Stimulated activated CD4-positive, alpha-beta T cell treated with anti-CD3 and anti-CD28 coated beads, TNF-alpha, amount 100 ng/mL, for 1 hour (primary cell): ENCODE data around the gene SAMD1.

Experiments used
- DNase-seq, 3 donors: peaks; one replicate each; pipeline ENCODE4 v3.0.0-alpha.2; 2020; ENCODE audit warnings: low read depth in 3 of 3, low spot score in 1 of 3

The SAMD1 gene

GRCh38 chr19:14089662-14090508 is 666 bp downstream of the SAMD1 start:
- peak in 1 of 3 donors; percentile 42 for DNase-seq

- DNase-seq, result no peak
Observed at GRCh38 chr19:14089412-14089661, 1.2 kb downstream of the SAMD1 start.

GRCh38 chr19:14088634-14089411 is 1.7 kb downstream of the SAMD1 start:
- DNase-seq, result no peak

GRCh38 chr19:14086098-14086497 is 4.5 kb downstream of the SAMD1 start:
- DNase-seq, result no peak

- no peak for DNase-seq
Observed at GRCh38 chr19:14085309-14085995, 5.1 kb downstream of the SAMD1 start, which contains the start of gene C19orf67. Gene C19orf67, minus strand, starts transcription at chr19:14085783. Its CDS starts 156 bp downstream, at chr19:14085627.

- no peak for DNase-seq
Observed at GRCh38 chr19:14082675-14082960, 7.9 kb downstream of the SAMD1 start.

GRCh38 chr19:14081797-14082674 is 8.5 kb downstream of the SAMD1 start:
- peak in 1 of 3 donors; percentile 22 for DNase-seq

- peak; percentile 98 for DNase-seq
Observed at GRCh38 chr19:14080887-14081796, 9.4 kb downstream of the SAMD1 start.

GRCh38 chr19:14078411-14078810 is 12.1 kb downstream of the SAMD1 start:
- DNase-seq, result no peak

- no peak for DNase-seq
Observed at GRCh38 chr19:14073925-14074838, 16.4 kb downstream of the SAMD1 start.

- peak; percentile 38 to 67 (median 48) for DNase-seq
Observed at GRCh38 chr19:14073261-14073924, 17.2 kb downstream of the SAMD1 start.

GRCh38 chr19:14072535-14073260 is 17.9 kb downstream of the SAMD1 start, which contains the start of gene MISP3:
Gene MISP3, plus strand, starts transcription at chr19:14072786. Its CDS starts 524 bp downstream, at chr19:14073310.
- no peak for DNase-seq

GRCh38 chr19:14070268-14071050 is 20.1 kb downstream of the SAMD1 start:
- no peak for DNase-seq

GRCh38 chr19:14066134-14066533 is 24.4 kb downstream of the SAMD1 start:
- no peak for DNase-seq

- no peak for DNase-seq
Observed at GRCh38 chr19:14063105-14063504, 27.4 kb downstream of the SAMD1 start.

GRCh38 chr19:14062558-14062855 is 28.0 kb downstream of the SAMD1 start:
- no peak for DNase-seq
